22Rv1 (cell line): Measurements from ENCODE around the gene GABRA4.

Source experiments
- H3K27ac ChIP-seq: fragments of 450-650 bp; 2 replicates; pipeline ENCODE4 v1.5.1; 2017
- CTCF ChIP-seq: fragments of 450-650 bp; IDR thresholded peaks from 2 replicates; pipeline ENCODE4 v1.5.1; 2017; ENCODE audit warnings: mild to moderate bottlenecking
- ZFX ChIP-seq: fragments of 450-650 bp; IDR thresholded peaks from 2 replicates; pipeline ENCODE4 v1.6.1; 2017; ENCODE audit warnings: antibody characterized with exemption, borderline replicate concordance

Gene GABRA4

GRCh38 chr4:47017494-47017893 is 24.1 kb upstream of the GABRA4 start:
- H3K27ac ChIP-seq: no peak overlapping the region
- no peak for TF ChIP-seq ZFX
- no peak for TF ChIP-seq CTCF

- no peak overlapping the region for H3K27ac ChIP-seq
- no peak for TF ChIP-seq CTCF
- TF ChIP-seq ZFX: no peak
These were observed 23.7 kb upstream of the GABRA4 start for GRCh38 chr4:47017081-47017480.

- H3K27ac ChIP-seq: no peak overlapping the region
- TF ChIP-seq ZFX (no peak), CTCF (no peak)
These were observed 20.0 kb upstream of the GABRA4 start for GRCh38 chr4:47013373-47013772.

- no peak overlapping the region for H3K27ac ChIP-seq
- TF ChIP-seq CTCF (no peak), ZFX (no peak)
These were observed 19.3 kb upstream of the GABRA4 start for GRCh38 chr4:47012676-47013075.

GRCh38 chr4:47010912-47011446 is 17.6 kb upstream of the GABRA4 start:
- TF ChIP-seq CTCF (no peak), ZFX (no peak)
- H3K27ac ChIP-seq: no peak overlapping the region

- TF ChIP-seq CTCF (no peak), ZFX (no peak)
- no peak overlapping the region for H3K27ac ChIP-seq
These were observed 17.0 kb upstream of the GABRA4 start for GRCh38 chr4:47010347-47010911.

GRCh38 chr4:47002580-47002979 is 9.2 kb upstream of the GABRA4 start:
- TF ChIP-seq ZFX (no peak), CTCF (peak; percentile 44)
- H3K27ac ChIP-seq: no peak overlapping the region
